GM21528 (cell line): Measurements from ENCODE around the gene EIF3F.
"Not testable (repeated sequence)": the region's sequence is repeated elsewhere in the genome, so short reads cannot be mapped to it uniquely, and the experiment has no call there.

Source experiments
- ATAC-seq: cut with Tn5 transposase; IDR thresholded peaks from one replicate; pipeline ENCODE4 v1.9.1; 2021; ENCODE audit warnings: mild to moderate bottlenecking, moderate library complexity; ENCODE audit not compliant: unreplicated experiment, low FRiP score

The EIF3F gene

DNA sequence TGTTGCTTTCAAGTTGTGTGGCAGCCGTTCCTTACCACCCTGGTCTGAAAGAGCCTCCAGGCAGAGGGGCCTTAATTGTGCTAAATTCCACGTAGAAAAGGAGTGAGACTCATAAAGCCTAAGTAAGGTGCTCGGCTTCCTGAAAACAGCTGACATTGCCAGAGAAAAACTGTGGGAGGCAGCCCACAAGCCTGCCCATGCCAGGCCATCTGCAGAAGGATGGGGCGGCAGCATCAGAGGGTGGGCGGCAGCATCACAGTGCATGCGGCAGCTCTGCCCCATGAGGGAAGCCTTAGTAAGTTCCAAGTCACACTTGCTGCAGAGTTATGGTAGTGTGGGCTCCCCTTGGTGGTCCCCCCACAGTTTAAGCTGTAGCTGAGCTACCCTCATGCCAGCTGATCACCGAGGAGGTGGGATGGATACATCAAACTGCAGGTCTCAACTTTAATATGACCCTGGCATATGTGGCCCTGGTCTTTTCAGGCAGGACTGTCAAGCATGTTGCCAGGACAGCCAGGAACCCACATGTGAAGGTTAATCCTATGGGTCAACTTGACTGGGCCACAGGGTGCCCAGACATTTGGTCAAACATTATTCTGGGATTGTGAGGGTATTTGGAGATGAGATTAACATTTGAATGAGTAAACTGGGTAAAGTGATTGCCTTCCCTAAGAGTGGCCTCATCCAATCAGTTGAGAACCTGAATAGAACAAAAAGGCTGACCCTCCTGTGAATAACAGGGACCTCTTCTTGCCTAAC is 3.1 kb upstream of the EIF3F start:
- ATAC-seq = no peak

GRCh38 chr11:7987560-7987883 is 385 bp downstream of the EIF3F start:
- ATAC-seq = not testable (repeated sequence)

- no peak for ATAC-seq
Measured at GRCh38 chr11:7994581-7995278, 7.6 kb downstream of the EIF3F start.

- no peak for ATAC-seq
Measured at GRCh38 chr11:7999795-8000194, 12.7 kb downstream of the EIF3F start.

DNA sequence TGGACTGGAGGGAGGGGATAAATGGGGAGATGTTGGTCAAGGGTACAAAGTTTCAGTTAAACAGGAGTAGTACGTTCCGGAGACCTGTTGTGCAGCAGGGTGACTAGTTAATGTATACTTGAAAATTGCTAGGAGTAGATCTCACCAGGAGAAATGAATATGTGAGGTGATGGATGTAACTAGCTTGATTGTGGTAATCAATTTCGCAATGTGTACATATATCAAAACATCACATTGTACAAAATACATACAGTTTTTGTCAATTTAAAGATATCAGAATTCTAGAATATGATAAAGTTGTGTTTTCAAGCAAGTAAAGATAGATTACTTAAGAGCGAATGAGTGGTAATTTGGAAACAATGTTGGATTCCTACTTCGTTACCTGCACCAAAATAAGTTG is 13.3 kb downstream of the EIF3F start:
- ATAC-seq = no peak

- no peak for ATAC-seq
Measured at GRCh38 chr11:8002676-8003075, 15.5 kb downstream of the EIF3F start.

DNA sequence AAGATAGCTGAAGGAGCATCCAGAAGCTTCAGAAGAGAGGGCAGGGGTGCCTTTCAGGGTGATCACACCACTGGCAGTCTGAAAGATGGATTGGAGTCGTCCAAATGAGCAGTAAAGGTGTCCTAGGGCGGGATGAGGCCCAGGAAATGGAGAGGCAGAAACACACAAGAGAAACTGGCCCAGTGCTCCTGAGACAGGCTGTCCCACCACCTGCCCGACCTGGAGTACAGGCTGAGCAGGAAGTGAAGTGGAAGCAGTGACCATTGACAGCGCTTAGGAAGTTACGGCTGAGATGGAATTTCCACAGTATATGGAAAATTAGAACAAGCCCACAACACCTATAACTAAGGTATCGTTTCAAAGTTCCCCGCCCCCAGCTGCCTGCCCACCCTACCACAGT is 16.1 kb downstream of the EIF3F start:
- no peak for ATAC-seq

DNA sequence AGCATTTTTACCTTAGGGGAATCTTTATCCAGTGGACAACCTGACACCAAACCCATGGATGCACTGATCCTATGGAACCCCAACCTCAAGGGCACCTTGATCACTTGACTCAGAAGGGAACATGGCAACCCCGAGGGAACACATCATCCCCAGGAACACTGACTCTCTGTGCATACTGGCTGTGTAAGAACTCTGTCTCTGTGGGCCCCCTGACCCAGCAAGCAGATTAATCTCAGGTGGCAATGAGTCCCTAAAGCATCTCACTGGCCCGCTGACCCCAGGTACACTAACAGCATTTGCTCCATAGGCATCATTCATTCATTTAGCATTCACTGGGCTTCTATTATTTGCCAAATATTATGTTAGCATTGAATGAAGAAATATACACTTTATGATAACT is 16.9 kb downstream of the EIF3F start:
- no peak for ATAC-seq

DNA sequence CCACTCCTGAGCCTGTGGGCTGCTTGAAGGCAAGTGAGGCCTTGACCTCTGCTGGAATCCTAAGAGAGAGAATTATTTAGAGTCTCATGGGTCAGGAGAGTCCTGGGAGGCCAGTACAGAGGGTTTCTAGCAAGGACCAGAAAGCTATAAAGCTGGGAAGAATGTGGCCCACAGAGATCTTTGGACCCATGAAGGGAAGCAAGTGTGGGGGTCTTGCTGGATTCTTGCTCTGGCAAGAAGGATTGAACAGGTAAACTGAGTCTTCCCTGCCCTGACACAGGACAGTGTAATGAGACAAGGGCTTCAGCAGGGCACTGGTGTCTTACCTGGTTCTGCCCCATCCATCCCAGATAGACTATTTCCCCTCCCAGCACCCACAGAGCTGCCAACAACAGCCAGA is 18.4 kb downstream of the EIF3F start:
- ATAC-seq = no peak

- ATAC-seq = no peak
Measured at GRCh38 chr11:8006349-8006977, 19.3 kb downstream of the EIF3F start.

GRCh38 chr11:8008212-8008611 is 21.1 kb downstream of the EIF3F start:
- no peak for ATAC-seq

GRCh38 chr11:8009856-8010255 is 22.7 kb downstream of the EIF3F start:
- no peak for ATAC-seq

DNA sequence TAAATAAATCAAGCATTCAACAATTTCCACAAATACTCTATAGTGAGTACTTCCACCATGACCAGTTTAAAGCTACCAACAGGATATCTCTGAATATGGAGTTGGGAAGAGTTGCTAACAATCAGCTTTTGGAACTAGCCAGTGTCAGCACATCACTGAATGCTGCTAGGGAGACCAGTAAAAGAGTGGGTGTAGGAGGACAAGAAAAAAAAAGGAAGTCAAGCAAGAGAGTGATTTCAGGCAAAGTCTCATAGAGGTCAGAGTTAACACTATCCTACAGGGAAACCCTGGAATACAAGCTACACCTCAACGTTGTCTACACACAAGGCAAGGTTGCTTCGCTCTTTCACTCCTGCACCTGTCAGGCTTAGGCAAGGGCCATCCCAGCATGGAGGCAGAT is 24.2 kb downstream of the EIF3F start:
- ATAC-seq = no peak

GRCh38 chr11:8011981-8012444 is 24.9 kb downstream of the EIF3F start:
- ATAC-seq = no peak

DNA sequence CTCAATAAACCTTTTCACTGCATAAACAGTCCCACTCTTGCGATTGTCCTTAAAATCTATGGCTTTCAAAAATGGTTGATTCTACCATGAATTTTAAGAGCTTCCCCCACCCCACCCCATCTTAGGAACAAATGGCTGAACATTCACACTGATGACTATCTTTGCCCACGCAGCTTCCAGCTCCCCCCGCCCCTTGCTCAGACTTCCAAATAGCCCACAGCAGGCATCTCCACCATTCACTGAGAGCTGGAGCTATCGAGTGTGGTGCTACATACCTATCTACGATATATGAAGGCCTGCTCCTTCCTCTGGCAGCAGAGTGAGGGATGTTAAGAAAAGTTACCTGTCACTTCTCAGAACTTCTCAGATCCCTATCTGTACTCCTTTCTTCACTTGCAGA is 26.7 kb downstream of the EIF3F start:
- no peak for ATAC-seq

GRCh38 chr11:8015753-8016239 is 28.7 kb downstream of the EIF3F start:
- no peak for ATAC-seq

- no peak for ATAC-seq
Measured at GRCh38 chr11:8016440-8016839, 29.3 kb downstream of the EIF3F start.

DNA sequence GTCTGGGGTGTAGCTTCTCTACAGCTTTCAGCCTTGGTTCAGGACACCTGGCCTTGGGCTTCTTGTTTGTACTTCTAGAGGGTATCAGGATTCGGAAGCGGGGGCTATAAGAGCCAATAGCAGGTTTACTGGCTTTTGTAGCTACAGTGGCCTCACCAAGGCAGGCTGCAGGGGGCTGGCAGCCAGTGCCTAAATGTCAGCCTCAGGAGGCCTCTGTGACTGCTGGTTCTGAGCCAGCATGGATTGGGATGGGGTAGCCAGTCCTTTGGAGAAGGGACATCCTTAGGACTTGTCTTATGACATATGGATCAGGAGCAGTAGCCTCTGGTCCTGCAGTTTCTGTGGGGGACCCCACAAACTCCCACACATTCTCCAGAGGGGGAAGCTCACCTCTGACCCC is 29.9 kb downstream of the EIF3F start:
- no peak for ATAC-seq

- ATAC-seq = no peak
Measured at GRCh38 chr11:8017894-8018483, 30.9 kb downstream of the EIF3F start.

- ATAC-seq = no peak
Measured at GRCh38 chr11:8018484-8019313, 31.6 kb downstream of the EIF3F start.
